ENCODE results near the gene GEMIN4. TPM values are rescaled to one million over a fixed set of nuclear protein-coding genes. Genes with fewer than 3 reads are reported as not detected.

The GEMIN4 gene
- total RNA-seq, 4 donors from 2014 or later, result 9.7 to 29.0 (median 17.0) TPM

- no peaks in the 10 kb centered on the region for H3K36me3 ChIP-seq
- H3K4me1 ChIP-seq, result no peaks in the 10 kb centered on the region
- H3K4me3 ChIP-seq, result no peak overlapping the region
- H3K27me3 ChIP-seq, result no peaks in the 10 kb centered on the region
- H3K27ac ChIP-seq, result no peak overlapping the region
- no peak for DNase-seq
- intact Hi-C loops (cut with DNase I; ENCODE audit: low total_unique reads), result no loop called here
- TF ChIP-seq POLR2A (IDR thresholded peaks at IDR 0.05) (no peak), CTCF (IDR thresholded peaks at IDR 0.05) (no peak)
- H3K9me3 ChIP-seq, result no peaks in the 10 kb centered on the region
Observed at GRCh38 chr17:744937-745336, 7.1 kb downstream of the GEMIN4 start.

DNA sequence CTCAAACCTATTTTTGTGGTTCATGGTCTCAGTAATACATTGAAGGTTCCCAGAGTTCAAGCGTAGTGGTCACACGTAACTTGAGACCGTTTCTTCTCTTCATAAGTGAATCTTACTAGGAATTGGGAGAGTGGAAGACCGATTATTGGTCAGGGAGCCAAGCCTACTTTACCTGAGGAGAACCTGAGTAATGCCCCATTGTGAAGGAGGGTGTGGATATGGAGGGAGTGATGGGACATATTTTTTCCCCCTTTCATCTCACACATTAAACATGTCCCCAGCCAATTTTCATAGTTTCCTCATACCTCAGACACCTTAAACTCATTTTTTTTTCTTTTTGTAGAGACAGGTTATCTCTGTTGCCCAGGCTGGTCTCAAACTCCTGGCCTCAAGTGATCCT lies 8.9 kb downstream of the GEMIN4 start:
- Histone ChIP-seq H3K36me3 (no peaks in the 10 kb centered on the region), H3K4me1 (no peaks in the 10 kb centered on the region), H3K4me3 (no peak overlapping the region), H3K27ac (no peak overlapping the region), H3K27me3 (no peaks in the 10 kb centered on the region), H3K9me3 (no peaks in the 10 kb centered on the region)
- no peak for TF ChIP-seq CTCF (IDR thresholded peaks at IDR 0.05)
- TF ChIP-seq POLR2A (IDR thresholded peaks at IDR 0.05), result no peak
- DNase-seq, result no peak
- intact Hi-C loops (cut with DNase I; ENCODE audit: low total_unique reads), result no loop called here

DNA sequence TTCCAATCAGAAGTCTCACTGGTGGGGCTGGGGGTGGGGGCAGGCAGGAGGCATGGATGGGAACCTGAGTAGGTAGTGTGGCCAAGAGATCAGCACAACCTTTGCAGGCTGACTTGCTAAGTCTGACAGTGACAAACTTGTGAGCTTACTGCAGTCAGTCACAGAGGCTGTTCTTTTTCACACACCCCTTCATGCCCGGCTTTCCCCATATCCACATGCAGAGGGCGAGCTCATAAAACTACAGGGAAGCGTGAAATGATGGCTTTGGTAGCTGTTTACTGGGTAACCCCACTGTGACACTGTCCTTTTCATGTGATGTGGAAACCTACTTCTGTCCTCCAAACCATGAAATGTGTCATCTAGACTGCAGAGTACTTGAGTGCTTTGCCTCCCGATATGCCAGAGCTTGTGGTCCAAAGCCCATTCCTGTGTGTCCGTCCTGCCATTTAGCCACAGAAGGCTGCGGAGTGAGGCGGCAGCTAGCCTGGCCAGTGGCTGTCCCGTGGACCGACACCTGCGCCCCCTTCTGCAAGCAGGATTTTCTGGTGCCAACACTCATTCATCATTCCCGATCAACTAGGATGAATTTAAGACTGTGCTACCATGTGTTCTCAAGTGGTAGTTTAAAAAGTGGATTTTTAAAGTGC lies 9.8 kb downstream of the GEMIN4 start:
- TF ChIP-seq POLR2A (IDR thresholded peaks at IDR 0.05), result no peak
- no peak for TF ChIP-seq CTCF (IDR thresholded peaks at IDR 0.05)
- no peak overlapping the region for H3K27ac ChIP-seq
- DNase-seq, result no peak
- H3K4me3 ChIP-seq, result no peak overlapping the region
- no peaks in the 10 kb centered on the region for H3K36me3 ChIP-seq
- H3K9me3 ChIP-seq, result no peaks in the 10 kb centered on the region
- no peaks in the 10 kb centered on the region for H3K4me1 ChIP-seq
- H3K27me3 ChIP-seq, result no peaks in the 10 kb centered on the region
- intact Hi-C loops (cut with DNase I; ENCODE audit: low total_unique reads), result no loop called here

DNA sequence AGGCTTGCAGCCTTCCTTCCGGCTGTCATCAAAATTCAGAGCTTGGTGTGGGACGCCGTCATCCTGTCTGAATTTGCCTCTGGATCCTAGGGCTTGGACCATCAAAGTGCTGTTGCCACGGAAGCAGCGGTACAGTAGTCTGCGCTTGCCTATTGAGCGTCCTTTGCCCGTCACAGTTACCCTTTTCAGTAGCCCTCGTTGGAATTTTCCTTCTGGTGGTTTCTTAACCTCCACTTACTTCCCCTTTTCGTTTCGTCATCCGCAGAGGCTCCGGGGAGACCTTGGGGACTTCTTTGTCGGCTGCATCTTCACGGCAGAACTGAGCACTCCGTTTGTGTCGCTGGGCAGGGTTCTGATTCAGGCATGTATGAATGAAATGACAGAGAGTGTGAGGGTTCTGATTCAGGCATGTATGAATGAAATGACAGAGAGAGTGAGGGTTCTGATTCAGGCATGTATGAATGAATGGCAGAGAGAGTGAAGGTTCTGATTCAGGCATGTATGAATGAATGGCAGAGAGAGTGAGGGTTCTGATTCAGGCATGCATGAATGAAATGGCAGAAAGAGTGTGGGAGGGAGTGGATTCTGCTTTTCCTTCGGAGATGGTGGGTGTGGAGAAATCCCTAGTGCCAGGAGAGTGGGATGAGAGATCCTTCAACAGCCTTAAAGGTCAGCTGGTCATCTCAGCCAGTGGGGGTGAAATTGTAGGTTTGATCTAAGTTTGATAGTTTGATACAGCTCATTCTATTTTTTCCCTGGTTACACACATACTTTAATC lies 11.6 kb downstream of the GEMIN4 start:
- Histone ChIP-seq H3K36me3 (no peaks in the 10 kb centered on the region), H3K4me1 (no peaks in the 10 kb centered on the region), H3K4me3 (no peak overlapping the region), H3K9me3 (no peaks in the 10 kb centered on the region), H3K27ac (no peak overlapping the region), H3K27me3 (no peaks in the 10 kb centered on the region)
- TF ChIP-seq CTCF (IDR thresholded peaks at IDR 0.05), result no peak
- no peak for TF ChIP-seq POLR2A (IDR thresholded peaks at IDR 0.05)
- intact Hi-C loops (cut with DNase I; ENCODE audit: low total_unique reads), result no loop called here
- DNase-seq, result no peak

DNA sequence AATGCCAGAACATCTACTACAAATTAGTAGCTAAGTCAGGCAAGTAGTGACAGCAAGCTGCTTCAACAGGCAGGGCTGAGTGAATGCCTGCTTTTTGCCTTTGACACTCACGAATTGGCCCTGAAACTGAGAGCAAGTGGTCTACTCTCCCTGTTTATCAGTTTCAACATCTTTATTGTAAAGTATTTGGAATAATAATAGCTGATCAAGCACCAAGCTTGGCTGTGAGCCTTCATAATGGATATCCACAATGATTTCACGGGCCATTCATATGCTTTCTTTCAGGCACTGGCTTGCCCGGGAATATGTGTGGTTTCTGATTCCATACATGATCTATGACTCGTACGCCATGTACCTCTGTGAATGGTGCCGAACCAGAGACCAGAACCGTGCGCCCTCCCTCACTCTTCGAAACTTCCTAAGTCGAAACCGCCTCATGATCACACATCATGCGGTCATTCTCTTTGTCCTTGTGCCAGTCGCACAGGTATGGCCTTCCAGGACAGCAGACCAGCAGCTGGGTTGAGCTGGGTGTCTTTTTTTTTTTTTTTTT lies 14.4 kb downstream of the GEMIN4 start:
- Histone ChIP-seq H3K9me3 (no peaks in the 10 kb centered on the region), H3K4me3 (no peak overlapping the region), H3K27ac (no peak overlapping the region), H3K4me1 (no peaks in the 10 kb centered on the region), H3K36me3 (no peaks in the 10 kb centered on the region), H3K27me3 (no peaks in the 10 kb centered on the region)
- intact Hi-C loops (cut with DNase I; ENCODE audit: low total_unique reads), result no loop called here
- no peak for DNase-seq
- TF ChIP-seq CTCF (IDR thresholded peaks at IDR 0.05) (no peak), POLR2A (IDR thresholded peaks at IDR 0.05) (no peak)

Measured in uterus (tissue), 4 donors.